Upper lobe of right lung (tissue), 1 donor: Measurements from ENCODE around the gene BFSP2. TPM values are rescaled to one million over a fixed set of nuclear protein-coding genes. Genes with fewer than 3 reads are reported as not detected.

Experiments
- ATAC-seq: fragments of 200-7000 bp; cut with Tn5 transposase; one replicate; pipeline ENCODE4 v1.9.1; 2020; ENCODE audit warnings: mild to moderate bottlenecking, moderate library complexity
- DNase-seq: peaks from one replicate; pipeline ENCODE4 v3.0.0-alpha.2; 2020
- H3K27ac ChIP-seq: fragments of 200-600 bp; one replicate; pipeline ENCODE4 v1.8.0; 2022
- H3K27me3 ChIP-seq: fragments of 200-600 bp; one replicate; pipeline ENCODE4 v1.8.0; 2022; ENCODE audit warnings: mild to moderate bottlenecking
- H3K36me3 ChIP-seq: fragments of 200-600 bp; one replicate; pipeline ENCODE4 v1.8.0; 2022
- H3K4me1 ChIP-seq: fragments of 200-600 bp; one replicate; pipeline ENCODE4 v1.8.0; 2022
- H3K4me3 ChIP-seq: fragments of 200-600 bp; one replicate; pipeline ENCODE4 v1.8.0; 2022; ENCODE audit warnings: mild to moderate bottlenecking
- H3K9me3 ChIP-seq: fragments of 200-600 bp; one replicate; pipeline ENCODE4 v1.8.0; 2022
- intact Hi-C: fragments of 100-400 bp; cut with DNase I; formaldehyde crosslinking; loops from one replicate; pipeline ENCODE4 v1.11.0; 2022
- total RNA-seq: library from RNA; stranded (reverse); fragmentation: NEBNext Ultra II Directional; extraction: Animal tissue kit (Norgen Biotek cat#: 25700); gene quantifications from one replicate; pipeline ENCODE4 v1.2.1, GENCODE V29; 2021
- TF ChIP-seq, protein P1 (sequence below): fragments of 200-600 bp; IDR thresholded peaks from one replicate; pipeline ENCODE4 v1.8.0; 2022; ENCODE audit warnings: antibody characterized with exemption
- donor health status: DM: no; HTN: yes; CAD: no; lungs with severe emphysema.

Gene BFSP2
- total RNA-seq, 1 donor from 2014 or later, result not detected

DNA sequence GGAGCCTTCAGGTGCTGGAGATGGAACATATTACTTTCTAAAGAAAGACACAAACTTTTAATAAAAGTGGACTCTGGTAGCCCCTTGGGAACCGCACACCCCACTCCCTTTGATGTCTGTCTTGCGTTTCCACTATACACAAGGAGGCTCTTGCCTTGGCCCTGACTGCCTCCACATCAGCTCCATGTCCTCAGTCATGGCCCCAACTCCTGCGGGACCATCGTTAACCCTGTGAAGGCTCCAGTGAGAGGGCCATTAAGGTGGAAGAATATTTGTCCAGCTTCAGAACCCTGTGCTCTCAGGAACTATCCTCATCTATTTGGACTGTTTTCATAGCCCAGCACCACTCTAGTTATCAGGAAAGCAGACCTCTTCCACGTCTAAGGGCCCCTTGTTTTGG lies 16.1 kb upstream of the BFSP2 start:
- DNase-seq, result no peak

DNA sequence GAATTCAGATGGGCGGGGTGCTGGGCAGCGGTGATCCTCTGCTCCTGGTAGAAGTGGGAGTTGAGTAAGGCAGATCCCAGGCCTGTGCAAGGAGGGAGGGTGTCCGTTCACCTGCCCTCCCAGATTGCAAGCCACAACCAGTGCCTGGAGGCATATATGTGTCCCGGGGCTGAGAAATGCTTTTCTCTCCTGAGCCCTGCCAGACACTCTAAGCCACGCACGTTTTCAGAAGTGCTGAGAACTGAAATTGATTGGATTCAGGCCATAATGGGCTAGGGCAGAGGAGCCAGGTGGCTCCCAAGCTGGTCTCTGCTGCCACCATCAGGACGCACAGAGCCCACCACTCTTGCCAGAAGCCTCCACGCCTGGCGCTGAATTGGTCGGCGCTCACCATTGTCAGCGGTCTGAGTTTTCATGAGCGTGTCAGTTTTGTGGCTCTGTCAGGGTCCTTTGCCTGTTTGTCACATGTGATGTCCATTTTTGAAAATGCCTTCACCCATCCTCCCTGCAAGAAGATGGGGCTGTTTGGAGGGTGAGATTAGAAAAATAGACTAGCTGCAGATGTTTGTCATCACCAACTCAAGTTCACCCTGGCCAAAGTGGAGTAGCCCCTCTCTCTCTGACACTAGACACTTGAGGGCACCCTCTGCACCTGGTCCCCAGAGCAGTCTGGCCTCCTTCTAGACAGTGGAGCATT lies 15.4 kb upstream of the BFSP2 start:
- no peak overlapping the region for H3K4me3 ChIP-seq
- peaks cover 5% of the 10 kb centered on the region for H3K4me1 ChIP-seq
- H3K36me3 ChIP-seq, result no peaks in the 10 kb centered on the region
- intact Hi-C loops, result loop anchor here (5.0 kb wide), 1 partner anchor 342 kb away; no protein-coding TSS in a partner anchor
- H3K9me3 ChIP-seq, result no peaks in the 10 kb centered on the region
- H3K27me3 ChIP-seq, result no peaks in the 10 kb centered on the region
- H3K27ac ChIP-seq, result no peak overlapping the region
- peak; percentile 83 for ATAC-seq
- TF ChIP-seq, protein P1, sequence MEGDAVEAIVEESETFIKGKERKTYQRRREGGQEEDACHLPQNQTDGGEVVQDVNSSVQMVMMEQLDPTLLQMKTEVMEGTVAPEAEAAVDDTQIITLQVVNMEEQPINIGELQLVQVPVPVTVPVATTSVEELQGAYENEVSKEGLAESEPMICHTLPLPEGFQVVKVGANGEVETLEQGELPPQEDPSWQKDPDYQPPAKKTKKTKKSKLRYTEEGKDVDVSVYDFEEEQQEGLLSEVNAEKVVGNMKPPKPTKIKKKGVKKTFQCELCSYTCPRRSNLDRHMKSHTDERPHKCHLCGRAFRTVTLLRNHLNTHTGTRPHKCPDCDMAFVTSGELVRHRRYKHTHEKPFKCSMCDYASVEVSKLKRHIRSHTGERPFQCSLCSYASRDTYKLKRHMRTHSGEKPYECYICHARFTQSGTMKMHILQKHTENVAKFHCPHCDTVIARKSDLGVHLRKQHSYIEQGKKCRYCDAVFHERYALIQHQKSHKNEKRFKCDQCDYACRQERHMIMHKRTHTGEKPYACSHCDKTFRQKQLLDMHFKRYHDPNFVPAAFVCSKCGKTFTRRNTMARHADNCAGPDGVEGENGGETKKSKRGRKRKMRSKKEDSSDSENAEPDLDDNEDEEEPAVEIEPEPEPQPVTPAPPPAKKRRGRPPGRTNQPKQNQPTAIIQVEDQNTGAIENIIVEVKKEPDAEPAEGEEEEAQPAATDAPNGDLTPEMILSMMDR, result peak; percentile 82
- peak; percentile 82 for DNase-seq

More for the DNA sequence above, 16.1 kb upstream of the BFSP2 start:
- Histone ChIP-seq H3K27me3 (no peaks in the 10 kb centered on the region), H3K9me3 (no peaks in the 10 kb centered on the region), H3K27ac (no peak overlapping the region), H3K4me3 (no peak overlapping the region), H3K4me1 (peaks cover 5% of the 10 kb centered on the region), H3K36me3 (no peaks in the 10 kb centered on the region)
- no peak for ATAC-seq
- TF ChIP-seq, protein P1, result no peak
- intact Hi-C loops, result loop anchor here (5.0 kb wide), 1 partner anchor 341 kb away; no protein-coding TSS in a partner anchor

DNA sequence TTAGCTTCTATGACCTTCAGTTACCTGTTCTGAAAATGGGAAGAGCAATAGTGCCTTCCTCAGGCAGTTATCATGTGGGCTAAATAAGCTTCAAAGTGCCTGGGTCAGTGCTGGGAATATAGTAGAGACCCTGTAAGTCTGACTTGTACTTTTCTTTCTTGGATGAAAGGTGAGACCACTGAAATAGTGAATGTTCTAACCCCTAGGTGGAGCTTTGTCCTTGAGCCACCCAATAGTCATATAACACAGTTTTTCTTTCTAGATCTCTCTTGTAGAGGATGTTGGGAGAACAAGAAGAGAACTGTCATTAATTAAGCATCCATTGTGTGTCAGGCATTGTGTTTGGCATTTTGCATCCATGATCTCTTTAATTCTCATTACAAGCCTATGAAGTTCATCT lies 13.0 kb upstream of the BFSP2 start:
- peaks cover 5% of the 10 kb centered on the region for H3K4me1 ChIP-seq
- no peak for DNase-seq
- H3K27me3 ChIP-seq, result no peaks in the 10 kb centered on the region
- no peak overlapping the region for H3K27ac ChIP-seq
- H3K9me3 ChIP-seq, result no peaks in the 10 kb centered on the region
- ATAC-seq, result no peak
- H3K4me3 ChIP-seq, result no peak overlapping the region
- TF ChIP-seq, protein P1, result no peak
- H3K36me3 ChIP-seq, result no peaks in the 10 kb centered on the region
- intact Hi-C loops, result no loop called here

DNA sequence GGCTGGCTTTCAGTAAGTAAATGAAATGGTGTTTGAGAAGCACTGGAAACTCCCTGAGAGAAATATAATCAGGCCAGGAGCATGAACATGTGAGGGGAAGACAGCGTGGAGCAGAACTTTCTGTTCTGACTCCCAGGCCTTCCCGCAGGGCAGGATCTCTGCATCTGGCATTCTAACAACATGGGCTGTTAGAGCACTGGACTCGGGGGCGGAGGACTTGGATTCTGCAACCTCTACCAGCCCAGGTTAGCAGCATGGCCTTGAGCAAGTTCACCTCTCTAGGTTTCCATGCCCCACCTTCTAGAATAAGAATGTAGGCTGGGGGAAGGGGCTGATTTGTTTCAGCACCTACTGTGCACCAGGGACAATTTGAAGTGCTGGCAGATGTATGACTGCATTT lies 12.5 kb upstream of the BFSP2 start:
- no peaks in the 10 kb centered on the region for H3K27me3 ChIP-seq
- no peak overlapping the region for H3K4me3 ChIP-seq
- no peaks in the 10 kb centered on the region for H3K36me3 ChIP-seq
- H3K4me1 ChIP-seq, result peaks cover 5% of the 10 kb centered on the region
- ATAC-seq (no peak), DNase-seq (no peak)
- no peaks in the 10 kb centered on the region for H3K9me3 ChIP-seq
- TF ChIP-seq, protein P1, result no peak
- intact Hi-C loops, result no loop called here
- no peak overlapping the region for H3K27ac ChIP-seq

DNA sequence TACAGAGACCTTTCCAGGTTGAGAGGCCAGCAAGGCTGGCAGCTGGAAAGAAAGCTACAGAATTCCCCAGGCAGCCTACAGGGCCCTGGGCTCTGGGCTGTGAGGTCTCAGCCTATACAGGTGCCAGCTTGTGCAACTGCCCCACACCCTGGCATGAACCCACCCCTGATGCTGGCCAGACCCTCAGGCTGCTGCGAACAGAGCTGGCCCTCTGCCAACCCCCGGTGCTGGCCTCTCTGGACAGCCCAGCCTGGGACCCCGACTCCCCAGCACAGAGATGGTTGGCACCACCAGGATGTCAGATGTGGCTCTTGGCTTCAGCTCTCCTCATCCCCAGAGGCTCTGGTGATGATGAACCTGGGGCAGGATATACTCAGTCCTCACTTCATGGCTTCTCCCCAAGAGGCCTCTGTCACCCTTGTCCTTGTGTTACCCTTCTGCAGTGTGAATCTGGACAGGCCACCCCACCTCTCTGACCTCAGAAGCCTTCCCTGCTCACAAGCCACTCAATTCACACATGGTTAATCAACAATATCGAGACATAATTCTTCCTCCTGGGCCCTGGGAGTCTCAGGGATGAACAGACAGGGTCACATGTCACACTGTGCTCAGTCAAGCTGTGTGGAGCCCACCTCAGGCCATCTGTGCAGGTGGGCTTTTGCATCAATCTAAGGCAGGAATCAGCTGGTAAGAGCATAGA lies 11.0 kb upstream of the BFSP2 start:
- no peak for ATAC-seq
- H3K27me3 ChIP-seq, result no peaks in the 10 kb centered on the region
- H3K9me3 ChIP-seq, result no peaks in the 10 kb centered on the region
- H3K4me1 ChIP-seq, result peaks cover 5% of the 10 kb centered on the region
- no peak for DNase-seq
- TF ChIP-seq, protein P1, result no peak
- no peak overlapping the region for H3K4me3 ChIP-seq
- intact Hi-C loops, result no loop called here
- no peaks in the 10 kb centered on the region for H3K36me3 ChIP-seq
- no peak overlapping the region for H3K27ac ChIP-seq
